Myocyte (in vitro differentiated cells): ENCODE data around the gene RAB36. TPM values are rescaled to one million over a fixed set of nuclear protein-coding genes. Genes with fewer than 3 reads are reported as not detected.

ENCODE experiments used
- DNase-seq: peaks from one replicate; pipeline ENCODE4 v3.0.0-alpha.2; 2012; ENCODE audit warnings: low read depth
- total RNA-seq: library from RNA; depleted of rRNA; stranded (reverse); fragments of >200 nt; gene quantifications from 2 replicates; pipeline ENCODE4 v1.2.3, GENCODE V29; 2014

The RAB36 gene
- total RNA-seq, 1 donor from 2014 or later, result 0.08 TPM

- DNase-seq, result no peak
Measured at GRCh38 chr22:23108249-23109078, 36.8 kb upstream of the RAB36 start.

- no peak for DNase-seq
Measured at GRCh38 chr22:23109079-23109347, 36.3 kb upstream of the RAB36 start.

- DNase-seq, result peak; percentile 78
Measured at GRCh38 chr22:23109441-23109978, 35.8 kb upstream of the RAB36 start.

- DNase-seq, result peak; percentile 95
Measured at GRCh38 chr22:23110190-23110921, 34.9 kb upstream of the RAB36 start.

- no peak for DNase-seq
Measured at GRCh38 chr22:23110922-23111527, 34.3 kb upstream of the RAB36 start.

- no peak for DNase-seq
Measured at GRCh38 chr22:23112472-23113012, 32.7 kb upstream of the RAB36 start.

- DNase-seq, result peak; percentile 98
Measured at GRCh38 chr22:23113067-23113846, 32.0 kb upstream of the RAB36 start.

GRCh38 chr22:23113847-23114720 is 31.2 kb upstream of the RAB36 start:
- peak; percentile 85 for DNase-seq

GRCh38 chr22:23114721-23115020 is 30.6 kb upstream of the RAB36 start:
- no peak for DNase-seq

- DNase-seq, result no peak
Measured at GRCh38 chr22:23115369-23115768, 29.9 kb upstream of the RAB36 start.

GRCh38 chr22:23115825-23116494 is 29.3 kb upstream of the RAB36 start:
- DNase-seq, result no peak

GRCh38 chr22:23116506-23117263 is 28.6 kb upstream of the RAB36 start:
- no peak for DNase-seq

- DNase-seq, result no peak
Measured at GRCh38 chr22:23117275-23117674, 28.0 kb upstream of the RAB36 start.

- no peak for DNase-seq
Measured at GRCh38 chr22:23117891-23118646, 27.2 kb upstream of the RAB36 start.

- no peak for DNase-seq
Measured at GRCh38 chr22:23118647-23119493, 26.4 kb upstream of the RAB36 start.

GRCh38 chr22:23119494-23120414 is 25.5 kb upstream of the RAB36 start:
- no peak for DNase-seq
